Retinal pigment epithelial cell (primary cell): ENCODE measurements around the gene CENPT.

Experiments
- DNase-seq: peaks from one replicate; pipeline ENCODE4 v3.0.0-alpha.2; 2010; ENCODE audit warnings: low read depth
- H3K4me3 ChIP-seq: 2 replicates; pipeline ENCODE4 v1.5.1; 2011; ENCODE audit warnings: mild to moderate bottlenecking, low read length, control low read depth, moderate library complexity
- CTCF ChIP-seq: conservative IDR thresholded peaks from 2 replicates; pipeline ENCODE4 v1.5.1; 2011; ENCODE audit warnings: low read depth, low read length, control low read depth, inconsistent platforms

The CENPT gene

GRCh38 chr16:67833415-67834241 lies 13.9 kb downstream of the CENPT start:
- H3K4me3 ChIP-seq: peak overlapping the region; percentile 75
- DNase-seq: no peak
- no peak for TF ChIP-seq CTCF

- TF ChIP-seq CTCF: no peak
- peak overlapping the region; percentile 75 for H3K4me3 ChIP-seq
- no peak for DNase-seq
These were observed 14.5 kb downstream of the CENPT start for GRCh38 chr16:67833030-67833414.

- TF ChIP-seq CTCF: no peak
- H3K4me3 ChIP-seq: no peak overlapping the region
- DNase-seq: no peak
These were observed 18.8 kb downstream of the CENPT start for GRCh38 chr16:67828651-67829050.

- no peak for DNase-seq
- no peak for TF ChIP-seq CTCF
These were observed 21.6 kb downstream of the CENPT start for GRCh38 chr16:67825906-67826305.

GRCh38 chr16:67825119-67825518 lies 22.4 kb downstream of the CENPT start:
- DNase-seq: no peak
- no peak overlapping the region for H3K4me3 ChIP-seq
- no peak for TF ChIP-seq CTCF

More at GRCh38 chr16:67825906-67826305, 21.6 kb downstream of the CENPT start:
- H3K4me3 ChIP-seq: no peak overlapping the region

- no peak for TF ChIP-seq CTCF
- no peak for DNase-seq
- H3K4me3 ChIP-seq: no peak overlapping the region
These were observed 25.0 kb downstream of the CENPT start for GRCh38 chr16:67822511-67822910.

- H3K4me3 ChIP-seq: no peak overlapping the region
- TF ChIP-seq CTCF: no peak
- DNase-seq: no peak
These were observed 26.8 kb downstream of the CENPT start for GRCh38 chr16:67820608-67821259.
